Sigmoid colon (tissue), 7 donors: ENCODE results near the gene MAS1. TPM values are rescaled to one million over a fixed set of nuclear protein-coding genes. Genes with fewer than 3 reads are reported as not detected.

Experiments
- DNase-seq: peaks from one replicate; pipeline ENCODE4 v3.0.0-alpha.2; 2019
- H3K27ac ChIP-seq, 4 donors: fragments of 200-600 bp; sonication (generic); one replicate each; pipeline ENCODE4 v1.5.1; 2016 to 2019; ENCODE audit warnings: mild to moderate bottlenecking in 1 of 4
- H3K27me3 ChIP-seq, 3 donors: fragments of 200-600 bp; sonication (generic); one replicate each; pipeline ENCODE4 v1.5.1; 2019; ENCODE audit warnings: mild to moderate bottlenecking in 1 of 3
- H3K36me3 ChIP-seq, 4 donors: fragments of 200-600 bp; sonication (generic); one replicate each; pipeline ENCODE4 v1.5.1; 2016 to 2019
- H3K4me1 ChIP-seq, 4 donors: fragments of 200-600 bp; sonication (generic); one replicate each; pipeline ENCODE4 v1.5.1; 2017 to 2019
- H3K4me3 ChIP-seq, 4 donors: fragments of 200-600 bp; sonication (generic); one replicate each; pipeline ENCODE4 v1.5.1; 2017 to 2019; ENCODE audit warnings: mild to moderate bottlenecking in 2 of 4, moderate library complexity in 1 of 4
- H3K9me3 ChIP-seq, 4 donors: fragments of 200-600 bp in 3 of 4; sonication (generic) in 3 of 4; one replicate each; pipeline versions ENCODE4 v1.5.1 to v1.6.1; 2013 to 2019
- CTCF ChIP-seq, 4 experiments: fragments of 450-650 bp in 3 of 4; fragments of 200-600 bp in 1 of 4; IDR thresholded peaks; one replicate each; pipeline ENCODE4 v1.5.1; 2016 to 2019; ENCODE audit warnings: antibody characterized with exemption in 4 of 4, mild to moderate bottlenecking in 3 of 4, moderate library complexity in 2 of 4
- EP300 ChIP-seq, 4 donors: sonication (generic); formaldehyde crosslinking; IDR thresholded peaks; one replicate each; pipeline ENCODE4 v1.6.1; 2017; ENCODE audit warnings: antibody characterized with exemption in 4 of 4
- POLR2A ChIP-seq, 2 donors: fragments of 450-650 bp; IDR thresholded peaks; one replicate each; pipeline ENCODE4 v1.6.1; 2016; ENCODE audit warnings: antibody characterized with exemption in 2 of 2, mild to moderate bottlenecking in 2 of 2, moderate library complexity in 2 of 2
- POLR2AphosphoS5 ChIP-seq, 4 donors: sonication (generic); formaldehyde crosslinking; IDR thresholded peaks; one replicate each; pipeline ENCODE4 v1.6.1; 2017; ENCODE audit warnings: antibody characterized with exemption in 4 of 4
- WGBS, 2 donors: extraction: QIAGEN DNeasy Blood & Tissue Kit; methylation state at CpG; one replicate each; pipeline ENCODE4 v1.1.7; 2013; 5-methylcytosine and 5-hydroxymethylcytosine counted together
- intact Hi-C: fragments of 100-400 bp; cut with DNase I; formaldehyde crosslinking; loops from one replicate; pipeline ENCODE4 v1.15.1; 2023
- polyA plus RNA-seq, 3 donors: library from polyadenylated mRNA; stranded (reverse); fragments of 200-250 nt; gene quantifications; one replicate each; pipeline ENCODE4 v1.2.3, GENCODE V29; 2013
- total RNA-seq, 4 donors: library from RNA; depleted of rRNA; stranded (reverse); fragments of >200 nt; gene quantifications; one replicate each; pipeline ENCODE4 v1.1.0, GENCODE V29; 2016
- donor health status: healthy with polysubstance abuse.
- donor health status: Bipolar disorder and iron deficiency.
- donor health status: healthy.

Gene MAS1
- total and polyA plus RNA-seq, 7 donors: under 0.01 TPM; not detected in 6

DNA sequence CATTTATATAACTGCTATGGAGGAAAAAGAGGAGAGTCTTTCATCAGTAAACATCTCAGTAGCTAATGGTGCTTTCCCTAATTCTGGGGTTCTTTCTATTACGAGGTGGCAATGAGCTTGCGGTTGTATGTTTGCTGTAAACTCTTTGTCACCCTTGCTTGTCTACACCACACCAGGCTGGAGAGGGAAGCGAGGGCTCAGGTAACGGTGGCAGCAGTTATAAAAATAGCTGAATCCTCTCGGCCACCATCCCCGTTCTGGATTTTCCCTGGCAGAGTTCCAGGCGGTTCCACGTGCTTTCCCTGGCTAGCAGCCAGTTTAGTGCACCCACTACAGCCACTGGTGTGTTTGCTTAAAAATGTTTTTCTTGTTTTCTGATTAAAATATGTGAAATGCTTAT is 39.0 kb downstream of the MAS1 start:
- TF ChIP-seq POLR2A (IDR thresholded peaks at IDR 0.05): no peak
- no peak for TF ChIP-seq POLR2AphosphoS5 (IDR thresholded peaks at IDR 0.05)
- TF ChIP-seq EP300 (IDR thresholded peaks at IDR 0.05): no peak
- no peak for TF ChIP-seq CTCF (IDR thresholded peaks at IDR 0.05)
- 11 to 34% methylated on average over 8 of the region's 8 CpGs for WGBS, 2 donors
- Histone ChIP-seq H3K36me3 (no peaks in the 10 kb centered on the region), H3K4me1 (no peaks in the 10 kb centered on the region), H3K27ac (no peak overlapping the region), H3K4me3 (no peak overlapping the region), H3K9me3 (no peaks in the 10 kb centered on the region), H3K27me3 (no peaks in the 10 kb centered on the region)
- intact Hi-C loops: no loop called here
- DNase-seq: no peak

- no peaks in the 10 kb centered on the region for H3K4me1 ChIP-seq
- H3K9me3 ChIP-seq: peaks cover 0 to 7% (median 0%) of the 10 kb centered on the region in 4 donors
- TF ChIP-seq EP300 (IDR thresholded peaks at IDR 0.05): no peak
- no peak for TF ChIP-seq POLR2AphosphoS5 (IDR thresholded peaks at IDR 0.05)
- TF ChIP-seq CTCF (IDR thresholded peaks at IDR 0.05): no peak
- TF ChIP-seq POLR2A (IDR thresholded peaks at IDR 0.05): no peak
- H3K36me3 ChIP-seq: no peaks in the 10 kb centered on the region
- H3K4me3 ChIP-seq: no peak overlapping the region
- H3K27ac ChIP-seq: no peak overlapping the region
- H3K27me3 ChIP-seq: no peaks in the 10 kb centered on the region
- 86 to 90% methylated on average over 3 of the region's 3 CpGs for WGBS, 2 donors
- intact Hi-C loops: no loop called here
- no peak for DNase-seq
Observed at GRCh38 chr6:159931112-159931511, 40.3 kb downstream of the MAS1 start.

GRCh38 chr6:159931846-159932245 is 41.1 kb downstream of the MAS1 start:
- no peaks in the 10 kb centered on the region for H3K36me3 ChIP-seq
- no peaks in the 10 kb centered on the region for H3K27me3 ChIP-seq
- 76 to 84% methylated on average over 4 of the region's 4 CpGs for WGBS, 2 donors
- intact Hi-C loops: no loop called here
- no peak overlapping the region for H3K4me3 ChIP-seq
- no peak for TF ChIP-seq POLR2A (IDR thresholded peaks at IDR 0.05)
- no peak overlapping the region for H3K27ac ChIP-seq
- no peak for DNase-seq
- peaks cover 0 to 7% (median 0%) of the 10 kb centered on the region in 4 donors for H3K9me3 ChIP-seq
- H3K4me1 ChIP-seq: no peaks in the 10 kb centered on the region

DNA sequence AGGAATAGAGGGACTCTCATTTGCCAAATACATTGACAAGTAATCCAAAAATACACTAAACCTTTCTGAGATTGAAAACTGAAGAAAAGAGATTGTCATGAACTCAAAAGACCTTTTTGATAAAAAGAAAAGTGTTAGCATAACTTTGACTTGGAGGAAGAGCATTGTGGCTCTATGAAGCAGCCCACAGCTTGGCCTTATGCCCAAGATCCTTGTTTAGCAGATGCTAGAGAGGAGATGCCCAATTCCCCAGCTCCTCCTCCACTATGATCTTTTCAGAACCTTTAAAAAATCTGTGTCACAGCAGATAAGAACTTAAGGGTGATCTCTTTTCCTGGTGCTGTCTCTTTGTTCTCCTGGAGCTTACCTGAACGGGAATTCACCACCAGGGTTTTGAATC is 42.3 kb downstream of the MAS1 start:
- peaks cover 0 to 7% (median 0%) of the 10 kb centered on the region in 4 donors for H3K9me3 ChIP-seq
- TF ChIP-seq CTCF (IDR thresholded peaks at IDR 0.05) (no peak), POLR2AphosphoS5 (IDR thresholded peaks at IDR 0.05) (no peak), POLR2A (IDR thresholded peaks at IDR 0.05) (no peak), EP300 (IDR thresholded peaks at IDR 0.05) (no peak)

DNA sequence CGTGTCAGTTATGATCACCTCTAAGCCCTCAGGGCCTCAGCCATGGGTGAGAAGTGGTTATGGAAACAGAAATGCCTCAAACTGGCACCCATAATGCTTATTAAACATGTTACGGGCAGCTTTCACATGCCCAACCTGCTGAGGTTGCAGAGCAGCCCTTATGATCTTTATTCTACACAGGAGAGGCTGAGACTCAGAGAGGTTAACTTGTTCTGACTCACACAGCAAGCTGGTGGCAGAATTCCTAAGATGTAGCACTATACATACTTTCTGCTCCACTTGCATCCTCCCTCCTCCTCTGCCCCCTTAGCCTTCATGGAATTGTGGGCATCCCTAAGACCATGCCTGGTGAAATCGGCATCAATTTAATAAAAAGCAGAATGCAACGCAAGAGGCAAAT is 43.4 kb downstream of the MAS1 start:
- Histone ChIP-seq H3K27me3 (no peaks in the 10 kb centered on the region), H3K27ac (no peak overlapping the region), H3K9me3 (peaks cover 0 to 7% (median 0%) of the 10 kb centered on the region in 4 donors), H3K4me3 (no peak overlapping the region), H3K36me3 (no peaks in the 10 kb centered on the region), H3K4me1 (no peaks in the 10 kb centered on the region)
- no peak for TF ChIP-seq POLR2A (IDR thresholded peaks at IDR 0.05)
- TF ChIP-seq CTCF (IDR thresholded peaks at IDR 0.05): no peak
- TF ChIP-seq EP300 (IDR thresholded peaks at IDR 0.05): no peak
- no peak for TF ChIP-seq POLR2AphosphoS5 (IDR thresholded peaks at IDR 0.05)
- no peak for DNase-seq
- intact Hi-C loops: no loop called here
- WGBS, 2 donors: 93% methylated on average over 4 of the region's 4 CpGs

More for the DNA sequence above, 42.3 kb downstream of the MAS1 start:
- Histone ChIP-seq H3K27ac (no peak overlapping the region), H3K4me3 (no peak overlapping the region), H3K4me1 (no peaks in the 10 kb centered on the region), H3K27me3 (no peaks in the 10 kb centered on the region), H3K36me3 (no peaks in the 10 kb centered on the region)
- DNase-seq: no peak
- intact Hi-C loops: no loop called here
- WGBS, 2 donors: 91 to 94% methylated on average over 1 of the region's 1 CpG
